GM12873 (cell line): ENCODE data around the gene BID.

Experiments
- TF ChIP-seq, protein P1 (sequence below): IDR thresholded peaks from 2 replicates; pipeline ENCODE4 v1.5.1; 2012; ENCODE audit warnings: low read depth, mild to moderate bottlenecking, moderate library complexity, low read length, control low read depth; ENCODE audit not compliant: insufficient read depth; ENCODE audit errors: missing control alignments

BID gene

DNA sequence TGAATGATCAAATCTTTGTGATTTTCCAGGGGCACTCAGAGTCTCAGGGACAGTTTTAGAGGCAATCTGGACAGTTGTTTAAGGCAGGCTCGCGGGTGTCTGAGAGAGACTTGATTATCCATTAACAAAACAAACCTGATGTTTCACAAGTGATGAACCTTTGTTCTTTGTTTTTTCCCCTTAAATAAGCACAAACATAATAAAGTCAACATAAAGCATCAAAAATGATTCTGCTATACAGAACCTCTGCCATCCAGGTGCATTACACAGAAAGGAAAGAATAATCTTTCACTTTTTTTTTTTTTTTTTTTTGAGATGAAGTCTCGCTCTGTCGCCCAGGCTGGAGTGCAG is 13.2 kb downstream of the BID start:
- TF ChIP-seq, protein P1, sequence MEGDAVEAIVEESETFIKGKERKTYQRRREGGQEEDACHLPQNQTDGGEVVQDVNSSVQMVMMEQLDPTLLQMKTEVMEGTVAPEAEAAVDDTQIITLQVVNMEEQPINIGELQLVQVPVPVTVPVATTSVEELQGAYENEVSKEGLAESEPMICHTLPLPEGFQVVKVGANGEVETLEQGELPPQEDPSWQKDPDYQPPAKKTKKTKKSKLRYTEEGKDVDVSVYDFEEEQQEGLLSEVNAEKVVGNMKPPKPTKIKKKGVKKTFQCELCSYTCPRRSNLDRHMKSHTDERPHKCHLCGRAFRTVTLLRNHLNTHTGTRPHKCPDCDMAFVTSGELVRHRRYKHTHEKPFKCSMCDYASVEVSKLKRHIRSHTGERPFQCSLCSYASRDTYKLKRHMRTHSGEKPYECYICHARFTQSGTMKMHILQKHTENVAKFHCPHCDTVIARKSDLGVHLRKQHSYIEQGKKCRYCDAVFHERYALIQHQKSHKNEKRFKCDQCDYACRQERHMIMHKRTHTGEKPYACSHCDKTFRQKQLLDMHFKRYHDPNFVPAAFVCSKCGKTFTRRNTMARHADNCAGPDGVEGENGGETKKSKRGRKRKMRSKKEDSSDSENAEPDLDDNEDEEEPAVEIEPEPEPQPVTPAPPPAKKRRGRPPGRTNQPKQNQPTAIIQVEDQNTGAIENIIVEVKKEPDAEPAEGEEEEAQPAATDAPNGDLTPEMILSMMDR = no peak

DNA sequence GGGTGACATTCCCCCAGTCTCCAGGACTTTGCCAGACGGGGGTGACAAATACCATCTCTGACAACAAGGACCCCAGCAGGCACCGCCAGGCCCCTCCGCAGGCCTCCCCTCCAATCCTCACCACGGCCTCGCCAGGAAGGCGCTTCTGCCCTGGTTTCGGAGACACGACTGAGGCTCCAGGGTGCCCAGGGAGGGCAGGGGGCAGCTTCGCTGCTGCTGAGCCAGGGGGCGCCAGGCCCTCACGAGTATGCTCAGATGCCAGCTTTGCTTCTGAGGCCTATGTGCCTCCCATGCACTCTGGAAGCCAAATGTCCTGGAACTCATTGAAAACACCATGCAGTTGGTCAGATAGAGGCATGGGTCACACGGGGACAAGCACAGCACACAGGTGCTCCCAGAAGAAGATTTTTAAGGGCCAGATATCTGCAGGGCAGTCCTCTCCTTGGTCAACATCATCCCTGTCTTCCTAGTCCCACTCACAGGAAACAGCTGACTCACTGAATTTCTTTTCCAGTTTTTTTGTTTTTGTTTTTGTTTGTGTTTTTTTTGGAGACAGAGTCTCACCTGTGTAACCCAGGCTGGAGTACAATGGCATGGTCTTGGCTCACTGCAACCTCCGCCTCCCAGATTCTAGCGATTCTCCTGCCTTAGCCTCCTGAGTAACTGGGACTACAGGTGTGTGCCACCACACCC is 19.9 kb downstream of the BID start:
- TF ChIP-seq, protein P1 = peak; percentile 44

DNA sequence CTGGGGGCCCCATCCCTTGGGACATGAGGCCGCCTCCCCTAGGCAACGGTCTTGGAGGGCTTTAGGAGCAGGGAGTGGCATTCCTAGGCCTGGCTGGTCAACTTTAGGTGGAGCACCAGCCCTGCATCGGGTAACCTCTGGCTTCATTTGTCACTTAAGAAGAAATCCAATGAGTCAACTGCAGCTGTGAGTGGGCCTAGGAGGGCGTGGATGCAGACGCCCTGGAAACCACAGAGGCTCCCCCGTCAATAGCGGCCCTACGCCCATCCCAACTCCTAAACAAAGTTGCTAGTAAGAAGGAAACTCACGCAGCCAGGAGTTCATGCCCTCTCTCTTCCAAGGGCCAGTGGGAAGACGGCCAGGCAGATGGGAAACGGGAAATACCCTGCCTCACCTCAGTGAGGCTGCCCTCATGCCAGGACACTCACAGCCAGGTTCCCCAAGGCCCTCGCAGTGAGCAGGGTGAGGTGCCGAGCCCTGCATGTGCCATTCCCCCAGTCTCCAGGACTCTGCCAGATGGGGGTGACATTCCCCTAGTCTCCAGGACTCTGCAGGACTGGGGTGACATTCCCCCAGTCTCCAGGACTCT is 20.8 kb downstream of the BID start:
- TF ChIP-seq, protein P1 = no peak

DNA sequence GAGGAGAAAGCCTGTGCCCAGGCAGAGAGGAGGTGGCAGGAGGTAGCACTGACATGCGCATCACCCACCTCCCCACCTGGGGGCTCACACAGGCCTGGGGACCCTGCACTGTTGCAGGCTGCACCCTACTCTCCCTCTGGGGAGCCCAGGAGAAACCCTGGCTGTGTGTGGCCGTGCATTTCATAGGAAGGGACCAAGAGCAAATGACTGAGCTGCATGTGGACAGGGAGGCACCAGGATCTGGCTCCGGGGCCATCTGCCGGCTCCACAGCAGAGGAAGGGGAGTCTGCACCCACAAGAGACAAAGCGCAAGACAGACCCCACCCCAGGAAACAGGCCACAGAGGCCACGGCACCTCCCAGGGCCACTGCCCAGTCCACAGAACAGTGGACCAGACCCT is 22.7 kb downstream of the BID start:
- TF ChIP-seq, protein P1 = no peak

DNA sequence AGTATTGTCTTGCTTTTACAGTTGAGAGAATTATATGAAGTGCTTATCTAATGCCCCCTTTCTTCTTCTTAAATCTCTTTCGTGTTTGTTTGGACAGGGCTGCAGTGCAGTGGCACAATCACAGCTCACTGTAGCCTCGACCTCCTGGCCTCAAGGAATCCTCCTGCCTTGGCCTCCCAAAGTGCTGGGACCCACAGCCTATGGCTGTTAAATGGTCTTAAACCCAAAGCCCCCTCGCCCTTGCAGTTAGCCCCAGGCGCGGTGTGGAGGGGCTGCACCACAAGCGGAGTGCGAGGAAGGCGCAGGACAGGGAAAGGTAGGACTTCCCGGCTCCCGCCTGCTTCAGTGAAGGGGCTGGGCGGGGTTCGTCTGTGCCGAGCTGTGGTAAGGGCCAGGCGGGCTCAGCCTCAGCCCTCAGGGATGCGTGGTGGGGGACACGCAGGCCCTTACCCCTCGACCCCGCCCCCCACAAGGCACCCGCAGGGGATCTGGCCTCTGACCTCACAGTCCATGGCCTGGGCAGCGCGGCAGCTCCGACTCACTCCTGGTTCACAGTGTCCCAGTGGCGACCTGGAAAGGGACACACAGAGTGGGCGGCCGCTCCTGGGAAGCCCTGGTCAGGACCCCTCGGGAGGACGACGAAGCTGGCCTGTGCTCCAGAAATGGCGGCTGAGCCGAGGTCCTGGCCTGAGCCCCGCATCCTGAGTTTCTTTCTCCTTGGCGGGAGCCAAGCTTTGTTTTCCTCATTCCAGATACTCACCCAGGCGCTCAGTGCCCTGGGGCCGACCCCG is 24.5 kb downstream of the BID start:
- TF ChIP-seq, protein P1 = no peak

DNA sequence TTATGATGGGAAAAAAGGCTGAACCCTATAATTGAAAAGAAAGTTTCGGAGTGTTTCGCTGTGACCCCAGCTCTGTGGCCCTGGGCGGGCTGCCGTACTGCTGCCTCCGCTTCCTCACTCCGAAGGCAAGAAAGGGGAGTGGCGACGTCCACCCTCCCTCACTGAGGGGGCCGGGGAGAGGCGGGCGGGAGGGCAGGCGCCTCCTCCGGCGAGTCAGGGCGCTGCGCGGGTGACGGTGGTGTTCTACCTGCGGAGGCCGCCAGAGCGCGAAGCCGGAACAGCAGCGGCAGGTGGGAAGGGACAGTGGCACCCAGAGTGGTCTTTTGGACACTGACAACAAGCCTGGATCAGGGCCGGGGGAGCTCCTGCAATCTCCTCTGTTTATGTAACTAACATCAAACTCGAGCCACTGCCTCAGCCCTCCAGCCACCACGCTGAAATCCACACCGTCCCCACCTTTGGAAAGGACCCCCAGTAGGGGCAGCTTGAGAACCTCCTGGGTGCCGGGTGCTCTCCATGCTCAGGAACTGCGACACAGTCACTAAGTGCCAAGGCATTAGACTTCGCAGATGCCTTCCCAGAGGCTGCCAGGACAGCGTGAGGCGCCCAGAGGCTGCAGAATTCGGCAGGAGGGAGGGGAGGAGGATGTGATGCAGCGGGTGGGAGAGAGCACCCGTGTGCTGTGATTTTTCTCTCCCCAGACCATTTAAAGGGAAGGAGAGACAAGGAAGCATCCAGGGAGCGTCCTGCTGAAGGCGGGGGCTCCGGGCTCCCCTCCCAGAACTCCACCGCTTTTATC is 25.5 kb downstream of the BID start:
- TF ChIP-seq, protein P1 = no peak
